Ishikawa (cell line): ENCODE results near the gene LYL1.

Experiments used
- CEBPB ChIP-seq: IDR thresholded peaks from 2 replicates; pipeline ENCODE4 v1.6.1; 2012
- CREB1 ChIP-seq: IDR thresholded peaks from 2 replicates; pipeline ENCODE4 v1.6.1; 2012; ENCODE audit warnings: low read depth
- EGR1 ChIP-seq: IDR thresholded peaks from 2 replicates; pipeline ENCODE4 v1.6.1; 2012
- EP300 ChIP-seq: IDR thresholded peaks from 2 replicates; pipeline ENCODE4 v1.6.1; 2012; ENCODE audit warnings: borderline replicate concordance
- FOXM1 ChIP-seq: IDR thresholded peaks from 2 replicates; pipeline ENCODE4 v1.6.1; 2012; ENCODE audit warnings: low read depth, borderline replicate concordance
- NFIC ChIP-seq: IDR thresholded peaks from 2 replicates; pipeline ENCODE4 v1.6.1; 2012
- RAD21 ChIP-seq: IDR thresholded peaks from 2 replicates; pipeline ENCODE4 v1.6.1; 2012; ENCODE audit warnings: low read depth
- TAF1 ChIP-seq: IDR thresholded peaks from 2 replicates; pipeline ENCODE4 v1.6.1; 2012; ENCODE audit warnings: low read depth, mild to moderate bottlenecking
- TCF12 ChIP-seq: IDR thresholded peaks from 2 replicates; pipeline ENCODE4 v1.6.1; 2012; ENCODE audit warnings: low read depth
- TEAD4 ChIP-seq: IDR thresholded peaks from 2 replicates; pipeline ENCODE4 v1.6.1; 2012
- YY1 ChIP-seq: IDR thresholded peaks from 2 replicates; pipeline ENCODE4 v1.6.1; 2012; ENCODE audit warnings: low read depth
- ZBTB7A ChIP-seq: IDR thresholded peaks from 2 replicates; pipeline ENCODE4 v1.6.1; 2012; ENCODE audit warnings: low read depth
- TF ChIP-seq, protein P1 (sequence below): IDR thresholded peaks from 2 replicates; pipeline ENCODE4 v1.6.1; 2012
- TF ChIP-seq, protein P2 (sequence below): IDR thresholded peaks from 2 replicates; pipeline ENCODE4 v1.6.1; 2012
- TF ChIP-seq, protein P3 (sequence below): IDR thresholded peaks from 2 replicates; pipeline ENCODE4 v1.6.1; 2012; ENCODE audit warnings: low read depth, mild to moderate bottlenecking

The LYL1 gene

DNA sequence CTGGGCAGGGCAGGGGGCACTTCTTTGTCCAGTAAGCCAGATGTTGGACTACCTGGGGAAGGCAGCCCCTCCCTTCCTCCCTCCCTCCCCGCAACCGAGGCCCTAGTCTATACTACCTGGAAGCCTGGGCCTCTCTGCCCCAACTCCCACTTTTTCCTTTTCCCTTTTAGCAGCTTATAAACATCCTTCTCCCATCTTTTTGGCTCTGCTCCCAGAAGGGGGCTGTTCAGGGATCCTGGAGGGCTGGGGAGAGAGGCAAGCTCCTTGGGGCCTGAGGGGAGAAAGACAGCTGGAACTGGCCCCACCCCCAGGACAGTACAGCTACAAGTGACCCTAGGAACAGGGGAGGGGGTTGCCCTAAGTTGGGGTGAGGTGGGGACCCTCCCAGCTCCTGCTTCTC lies 44.9 kb downstream of the LYL1 start:
- TF ChIP-seq, protein P1, sequence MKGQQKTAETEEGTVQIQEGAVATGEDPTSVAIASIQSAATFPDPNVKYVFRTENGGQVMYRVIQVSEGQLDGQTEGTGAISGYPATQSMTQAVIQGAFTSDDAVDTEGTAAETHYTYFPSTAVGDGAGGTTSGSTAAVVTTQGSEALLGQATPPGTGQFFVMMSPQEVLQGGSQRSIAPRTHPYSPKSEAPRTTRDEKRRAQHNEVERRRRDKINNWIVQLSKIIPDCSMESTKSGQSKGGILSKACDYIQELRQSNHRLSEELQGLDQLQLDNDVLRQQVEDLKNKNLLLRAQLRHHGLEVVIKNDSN = no peak
- TF ChIP-seq TEAD4 (no peak), EGR1 (no peak), NFIC (no peak), CEBPB (no peak), RAD21 (no peak), ZBTB7A (no peak), EP300 (no peak), TAF1 (no peak), TCF12 (no peak), FOXM1 (no peak)
- TF ChIP-seq, protein P2, sequence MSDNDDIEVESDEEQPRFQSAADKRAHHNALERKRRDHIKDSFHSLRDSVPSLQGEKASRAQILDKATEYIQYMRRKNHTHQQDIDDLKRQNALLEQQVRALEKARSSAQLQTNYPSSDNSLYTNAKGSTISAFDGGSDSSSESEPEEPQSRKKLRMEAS = no peak
- TF ChIP-seq, protein P3, sequence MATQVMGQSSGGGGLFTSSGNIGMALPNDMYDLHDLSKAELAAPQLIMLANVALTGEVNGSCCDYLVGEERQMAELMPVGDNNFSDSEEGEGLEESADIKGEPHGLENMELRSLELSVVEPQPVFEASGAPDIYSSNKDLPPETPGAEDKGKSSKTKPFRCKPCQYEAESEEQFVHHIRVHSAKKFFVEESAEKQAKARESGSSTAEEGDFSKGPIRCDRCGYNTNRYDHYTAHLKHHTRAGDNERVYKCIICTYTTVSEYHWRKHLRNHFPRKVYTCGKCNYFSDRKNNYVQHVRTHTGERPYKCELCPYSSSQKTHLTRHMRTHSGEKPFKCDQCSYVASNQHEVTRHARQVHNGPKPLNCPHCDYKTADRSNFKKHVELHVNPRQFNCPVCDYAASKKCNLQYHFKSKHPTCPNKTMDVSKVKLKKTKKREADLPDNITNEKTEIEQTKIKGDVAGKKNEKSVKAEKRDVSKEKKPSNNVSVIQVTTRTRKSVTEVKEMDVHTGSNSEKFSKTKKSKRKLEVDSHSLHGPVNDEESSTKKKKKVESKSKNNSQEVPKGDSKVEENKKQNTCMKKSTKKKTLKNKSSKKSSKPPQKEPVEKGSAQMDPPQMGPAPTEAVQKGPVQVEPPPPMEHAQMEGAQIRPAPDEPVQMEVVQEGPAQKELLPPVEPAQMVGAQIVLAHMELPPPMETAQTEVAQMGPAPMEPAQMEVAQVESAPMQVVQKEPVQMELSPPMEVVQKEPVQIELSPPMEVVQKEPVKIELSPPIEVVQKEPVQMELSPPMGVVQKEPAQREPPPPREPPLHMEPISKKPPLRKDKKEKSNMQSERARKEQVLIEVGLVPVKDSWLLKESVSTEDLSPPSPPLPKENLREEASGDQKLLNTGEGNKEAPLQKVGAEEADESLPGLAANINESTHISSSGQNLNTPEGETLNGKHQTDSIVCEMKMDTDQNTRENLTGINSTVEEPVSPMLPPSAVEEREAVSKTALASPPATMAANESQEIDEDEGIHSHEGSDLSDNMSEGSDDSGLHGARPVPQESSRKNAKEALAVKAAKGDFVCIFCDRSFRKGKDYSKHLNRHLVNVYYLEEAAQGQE = no peak

DNA sequence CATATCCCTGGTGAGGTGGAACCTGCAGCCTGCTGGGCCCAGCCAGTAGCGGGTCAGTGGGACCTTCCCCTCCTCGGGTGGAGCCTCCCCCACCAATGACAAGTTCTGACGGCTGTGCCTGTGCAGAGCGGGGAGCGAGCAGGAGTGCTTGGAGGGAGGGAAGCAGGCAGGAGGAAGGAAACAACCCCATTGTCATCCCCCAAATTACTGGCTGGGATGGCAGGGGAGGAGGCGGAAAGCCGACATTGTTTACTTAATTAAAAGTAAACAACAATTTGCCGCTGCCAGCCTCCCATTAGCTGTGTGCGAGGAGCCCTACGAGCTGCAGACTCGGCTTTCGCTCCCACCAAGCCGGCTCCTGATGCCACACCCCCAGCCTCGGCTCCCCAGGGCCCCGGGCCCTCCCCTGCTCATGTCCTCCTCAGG lies 45.5 kb downstream of the LYL1 start:
- no peak for TF ChIP-seq CREB1
- TF ChIP-seq CEBPB = no peak
- TF ChIP-seq, protein P1 = no peak
- no peak for TF ChIP-seq ZBTB7A
- TF ChIP-seq TAF1 = no peak
- no peak for TF ChIP-seq EP300
- TF ChIP-seq, protein P2 = no peak
- TF ChIP-seq TEAD4 = no peak
- no peak for TF ChIP-seq RAD21
- TF ChIP-seq EGR1 = no peak
- no peak for TF ChIP-seq FOXM1
- TF ChIP-seq YY1 = no peak
- no peak for TF ChIP-seq TCF12
- TF ChIP-seq, protein P3 = no peak
- TF ChIP-seq NFIC = no peak

DNA sequence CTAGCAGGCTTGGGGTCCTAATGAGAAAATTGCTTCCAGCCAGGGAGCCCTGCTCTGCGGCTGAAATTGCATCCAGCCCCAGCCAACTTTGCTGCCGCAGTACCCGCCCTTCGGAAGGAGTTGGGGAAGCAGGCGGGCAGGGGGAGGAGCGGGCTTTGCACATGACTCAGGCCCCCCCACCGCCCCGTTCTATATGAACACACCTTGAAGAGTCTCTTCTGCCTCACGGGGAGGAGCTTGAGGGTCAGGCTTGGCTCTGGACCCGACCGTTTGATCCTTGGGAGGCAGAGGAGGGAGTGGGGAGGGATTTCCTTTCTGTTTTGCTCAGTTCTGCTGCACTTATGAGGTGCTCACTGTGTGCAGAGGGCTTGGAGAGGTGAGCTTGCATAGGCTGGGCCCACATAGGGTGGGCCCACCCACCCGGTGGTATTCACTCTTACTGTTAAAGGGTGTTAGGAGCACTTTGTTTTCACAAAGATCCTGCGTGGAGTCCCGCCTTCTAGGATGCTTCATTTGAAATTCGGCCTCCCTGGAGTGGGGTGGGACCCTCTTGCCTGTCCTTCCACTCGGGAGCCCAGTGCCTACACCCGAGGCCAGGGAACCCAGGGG lies 46.5 kb downstream of the LYL1 start:
- TF ChIP-seq, protein P2 = peak; percentile 80
- TF ChIP-seq, protein P1 = peak; percentile 77
- TF ChIP-seq TCF12 (peak; percentile 75), EP300 (peak; percentile 68; the same call in 1 of the 2 replicates), FOXM1 (no peak), EGR1 (no peak), TEAD4 (peak; percentile 46; the same call in 1 of the 2 replicates), TAF1 (0 out of 2 replicates have a peak, but pooled peaks have one; percentile 62), YY1 (peak; percentile 16; the same call in 1 of the 2 replicates), NFIC (peak; percentile 68)

DNA sequence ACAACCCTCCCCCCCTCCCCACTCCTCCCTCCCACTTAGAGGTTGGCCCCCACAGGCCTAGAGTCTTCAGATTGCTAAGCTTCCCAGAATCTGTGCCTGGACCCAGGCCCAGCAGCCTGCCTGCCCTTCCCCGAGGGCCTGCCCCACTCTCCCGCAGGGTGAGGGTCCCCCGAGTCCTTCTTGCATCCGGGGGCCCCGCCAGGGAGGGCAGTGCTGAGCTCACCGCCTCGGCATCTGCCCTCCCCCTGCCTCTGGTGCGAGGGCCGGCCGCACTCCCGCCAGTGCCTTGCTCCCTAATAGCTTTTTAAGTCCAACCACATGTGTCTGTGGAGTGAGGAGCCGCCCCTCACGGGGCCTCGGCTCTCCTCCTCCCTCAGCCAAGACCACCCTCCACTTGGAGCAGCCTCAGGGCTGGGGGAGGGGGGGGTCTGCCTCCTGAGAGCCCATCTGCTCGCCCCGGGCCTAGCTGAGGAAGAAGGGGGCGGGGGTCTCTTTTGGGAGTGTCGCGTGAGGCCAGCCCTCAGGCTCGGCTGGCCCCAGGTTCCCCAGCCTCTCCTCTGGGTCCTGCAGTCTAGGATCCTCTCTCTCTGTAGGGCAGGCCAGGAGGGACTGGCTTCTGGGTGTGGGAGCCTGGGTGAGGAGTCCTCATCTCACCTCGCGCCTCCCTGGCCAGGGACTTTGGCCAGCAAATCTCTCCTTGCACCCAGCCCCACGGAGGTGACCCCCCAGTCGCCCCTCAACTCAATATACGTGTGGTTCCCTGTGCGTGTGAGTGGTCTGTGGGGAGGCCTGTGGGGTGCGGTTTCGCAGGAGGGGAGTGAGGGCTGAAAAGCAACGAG lies 47.2 kb downstream of the LYL1 start:
- TF ChIP-seq, protein P2 = peak; percentile 80
- TF ChIP-seq YY1 = peak; percentile 4; the same call in 1 of the 2 replicates
- no peak; the same call in none of the 2 replicates for TF ChIP-seq TAF1
- peak; percentile 89 for TF ChIP-seq TEAD4
- 0 out of 2 replicates have a peak, but pooled peaks have one; percentile 54 for TF ChIP-seq FOXM1
- TF ChIP-seq NFIC = peak; percentile 41; the same call in 1 of the 2 replicates
- TF ChIP-seq, protein P1 = no peak
- TF ChIP-seq EP300 = peak; percentile 75; the same call in 1 of the 2 replicates
- peak; percentile 72 for TF ChIP-seq TCF12
- TF ChIP-seq ZBTB7A = peak; percentile 94
